ENCODE data around the gene PCDH1. TPM values are rescaled to one million over a fixed set of nuclear protein-coding genes. Genes with fewer than 3 reads are reported as not detected.

The PCDH1 gene
- total and polyA plus RNA-seq, 2 of the 8 experiments (the other 6 are each of a cell fraction or from before 2014, with no cell fraction given): 101 to 102 TPM

- H3K79me2 ChIP-seq (ENCODE audit: control insufficient read depth in 1 of 2, insufficient read depth in 2 of 2, low read length in 2 of 2): peaks cover 4 to 9% of the 10 kb centered on the region in 2 experiments; a peak in 2 of 4 replicates
- DNase-seq (ENCODE audit: low read depth in 1 of 2, low spot score in 2 of 2) (peak; percentile 69 to 90), FAIRE-seq (peak; percentile 83)
- no peaks in the 10 kb centered on the region for H3K27me3 ChIP-seq (replicated peaks in 1 of 4; ENCODE audit: control insufficient read depth in 3 of 4, extremely low read depth in 1 of 4, insufficient read depth in 3 of 4, low read length in 3 of 4)
- ChIA-PET CTCF (ENCODE audit: partially characterized antibody) (interaction anchor here (0.7 to 5.2 kb wide), 13 partner anchors 8 to 242 kb away, joined by 3 to 34 read pairs (median 4); partner anchors contain the start of genes ARAP3 and PCDH1), POLR2A (ENCODE audit: partially characterized antibody) (interaction anchor here (0.8 to 7.3 kb wide), 16 partner anchors 8 to 305 kb away, joined by 3 to 66 read pairs (median 4); partner anchors contain the start of genes DIAPH1 and PCDH12)
- peaks cover 10% of the 10 kb centered on the region for H3K23me2 ChIP-seq (ENCODE audit: low read depth, low read length)
- H3K18ac ChIP-seq (ENCODE audit: extremely low read depth, low read length): peak within 1 kb of the TSS; percentile 95
- WGBS, 2 experiments (ENCODE audit: extremely low coverage in 1 of 2, insufficient coverage in 1 of 2, insufficient read length in 1 of 2, insufficient replicate concordance in 2 of 2, low coverage in 1 of 2, low lambda C conversion rate in 2 of 2, missing lambda C conversion rate in 1 of 2): 4% methylated on average over 53 of the region's 53 CpGs; no CpG with 5 or more reads in 1 of the 2 experiments
- H2BK12ac ChIP-seq (ENCODE audit: low read depth, low read length): no peak within 1 kb of the TSS
- H4K8ac ChIP-seq (ENCODE audit: extremely low read depth, insufficient read depth, low read length): peak within 1 kb of the TSS; percentile 94
- H4K91ac ChIP-seq (replicated peaks; ENCODE audit: insufficient read length, low read length): peak within 1 kb of the TSS; percentile 92
- peak within 1 kb of the TSS; percentile 93 for H4K5ac ChIP-seq (ENCODE audit: insufficient read length, low read depth, low read length)
- H2BK5ac ChIP-seq (ENCODE audit: low read depth, low read length): peak within 1 kb of the TSS; percentile 96
- peak within 1 kb of the TSS; percentile 68 to 84 (median 74) for H3K4me3 ChIP-seq (ENCODE audit: extremely low read depth in 1 of 4, insufficient read depth in 2 of 4, low read depth in 3 of 4, low read length in 4 of 4)
- H2AFZ ChIP-seq (ENCODE audit: low read length): no peak within 1 kb of the TSS; the same call in 1 of the 2 replicates
- H2BK15ac ChIP-seq (ENCODE audit: low read length): 0 out of 2 replicates have a peak within 1 kb of the TSS, but pooled peaks have one; percentile 29
- no peak within 1 kb of the TSS for H2BK20ac ChIP-seq (ENCODE audit: low read length)
- peak within 1 kb of the TSS; percentile 87 for H3K4ac ChIP-seq (replicated peaks; ENCODE audit: insufficient read length, low read depth, low read length)
- peaks cover 0 to 3% of the 10 kb centered on the region in 2 experiments for H4K20me1 ChIP-seq (replicated peaks in 1 of 2; ENCODE audit: control insufficient read depth in 1 of 2, insufficient read depth in 2 of 2, low read length in 2 of 2)
- H3K14ac ChIP-seq (ENCODE audit: insufficient read length): no peak within 1 kb of the TSS
- peaks cover 0 to 3% (median 3%) of the 10 kb centered on the region in 4 experiments; a peak in 3 of 7 replicates for H3K4me1 ChIP-seq (replicated peaks in 1 of 4; ENCODE audit: control insufficient read depth in 3 of 4, insufficient read depth in 4 of 4, low read length in 3 of 4)
- peak within 1 kb of the TSS; percentile 65; the same call in 1 of the 2 replicates for H2AK5ac ChIP-seq (ENCODE audit: low read depth, low read length)
- peak within 1 kb of the TSS; percentile 74 to 84 for H3K4me2 ChIP-seq (ENCODE audit: insufficient read depth in 1 of 2, low read depth in 2 of 2, low read length in 2 of 2)
- H3K23ac ChIP-seq (ENCODE audit: insufficient read length): no peak within 1 kb of the TSS
- H3K56ac ChIP-seq (replicated peaks; ENCODE audit: insufficient read length, low read depth, low read length): peak within 1 kb of the TSS; percentile 89
- peaks cover 11 to 33% (median 25%) of the 10 kb centered on the region in 4 experiments for H3K36me3 ChIP-seq (ENCODE audit: control insufficient read depth in 2 of 4, insufficient read depth in 4 of 4, low read length in 3 of 4)
- H3K9me3 ChIP-seq (ENCODE audit: insufficient read depth in 2 of 2, low read depth in 1 of 2, low read length in 1 of 2): no peaks in the 10 kb centered on the region
- peak within 1 kb of the TSS; percentile 55 to 77 (median 66) for H3K9ac ChIP-seq (replicated peaks in 1 of 4; ENCODE audit: extremely low read depth in 1 of 4, low read depth in 3 of 4, low read length in 3 of 4)
- H2BK120ac ChIP-seq (replicated peaks; ENCODE audit: low read depth, low read length): peak within 1 kb of the TSS; percentile 10
- peak within 1 kb of the TSS; percentile 71; the same call in 1 of the 2 replicates for H3K27ac ChIP-seq (ENCODE audit: low read depth, low read length)
- H3K79me1 ChIP-seq (ENCODE audit: low read depth, low read length): peaks cover 5% of the 10 kb centered on the region; the same call in 1 of the 2 replicates
- TF ChIP-seq SP1 (IDR thresholded peaks at IDR 0.05; ENCODE audit: low read depth, low read length): no peak
- TF ChIP-seq CBX8 (IDR thresholded peaks at IDR 0.05; ENCODE audit: borderline replicate concordance, low read depth, low read length): no peak
- TF ChIP-seq JUN (IDR thresholded peaks at IDR 0.05; ENCODE audit: low read depth, low read length): no peak
- TF ChIP-seq SIRT6 (IDR thresholded peaks at IDR 0.05; ENCODE audit: low read length): no peak
- TF ChIP-seq EZH2 (IDR thresholded peaks at IDR 0.05; ENCODE audit: low read depth, low read length, severe bottlenecking): no peak
- 0 out of 2 replicates have a peak, but pooled peaks have one; percentile 30 for TF ChIP-seq RBBP5 (IDR thresholded peaks at IDR 0.05; ENCODE audit: borderline replicate concordance, low read depth, low read length)
- no peak for TF ChIP-seq ZNF274 (IDR thresholded peaks at IDR 0.05; ENCODE audit: borderline replicate concordance, extremely low read depth, low read length)
- TF ChIP-seq TAF1 (IDR thresholded peaks at IDR 0.05; ENCODE audit: low read depth, low read length): peak; percentile 76
- TF ChIP-seq POU5F1 (IDR thresholded peaks at IDR 0.05; ENCODE audit: low read depth, low read length): no peak
- TF ChIP-seq CHD1 (IDR thresholded peaks at IDR 0.05; ENCODE audit: low read depth, low read length): no peak
- peak; percentile 86 for TF ChIP-seq TAF7 (optimal IDR thresholded peaks at IDR 0.05; ENCODE audit: borderline replicate concordance, low read depth, low read length)
Observed at GRCh38 chr5:141923448-141924313, 45.5 kb upstream of the PCDH1 start, which contains the start of gene DELE1. Gene DELE1, plus strand, starts transcription at chr5:141923871. Its CDS starts 71 bp downstream, at chr5:141923942.

Measured in H1 (cell line).